PFSK-1 (cell line): ENCODE results near the gene MRPL10.

Experiments used
- FOXP2 ChIP-seq: optimal IDR thresholded peaks from 2 replicates; pipeline ENCODE3; 2011; ENCODE audit warnings: borderline replicate concordance, control low read depth, inconsistent platforms; ENCODE audit not compliant: insufficient read depth; ENCODE audit errors: extremely low read length, extremely low read depth
- POLR2AphosphoS5 ChIP-seq: IDR thresholded peaks from 2 replicates; pipeline ENCODE4 v1.6.1; 2012; ENCODE audit warnings: low read depth, mild to moderate bottlenecking, control low read depth, low read length, moderate library complexity
- REST ChIP-seq, 2 experiments: IDR thresholded peaks; 2 replicates each; pipeline versions ENCODE4 v1.6.1 to v1.8.0; 2011 to 2012; ENCODE audit warnings: low read depth in 2 of 2, low read length in 2 of 2, control low read depth in 1 of 2, inconsistent platforms in 1 of 2, mild to moderate bottlenecking in 1 of 2, moderate library complexity in 1 of 2; ENCODE audit not compliant: insufficient read depth in 1 of 2
- SIN3A ChIP-seq: IDR thresholded peaks from 2 replicates; pipeline ENCODE4 v1.6.1; 2012; ENCODE audit warnings: mild to moderate bottlenecking, low read length, moderate library complexity, borderline replicate concordance; ENCODE audit not compliant: insufficient read depth
- TAF1 ChIP-seq: IDR thresholded peaks from 2 replicates; pipeline ENCODE4 v1.6.1; 2012; ENCODE audit warnings: low read length, control low read depth, borderline replicate concordance; ENCODE audit not compliant: insufficient read depth

GRCh38 chr17:47878203-47879027 is 47.1 kb upstream of the MRPL10 start:
- TF ChIP-seq TAF1: no peak
- no peak for TF ChIP-seq POLR2AphosphoS5
- no peak for TF ChIP-seq REST (IDR thresholded peaks at IDR 0.05; ENCODE audit: insufficient read depth in 1 of 2, low read depth in 2 of 2, low read length in 2 of 2)
- no peak for TF ChIP-seq SIN3A
- TF ChIP-seq FOXP2: no peak
